GM21390 (cell line): ENCODE data around the gene HHAT.

Experiments
- ATAC-seq: cut with Tn5 transposase; IDR thresholded peaks from one replicate; pipeline ENCODE4 v1.9.1; 2021; ENCODE audit not compliant: unreplicated experiment

HHAT gene

GRCh38 chr1:210437111-210437510, 108.4 kb downstream of the HHAT start:
- ATAC-seq: no peak

GRCh38 chr1:210437781-210438180, 109.1 kb downstream of the HHAT start:
- ATAC-seq: no peak

- no peak for ATAC-seq
Observed at GRCh38 chr1:210438928-210439841, 110.5 kb downstream of the HHAT start.

GRCh38 chr1:210440081-210440480, 111.4 kb downstream of the HHAT start:
- no peak for ATAC-seq

- ATAC-seq: no peak
Observed at GRCh38 chr1:210441028-210441427, 112.3 kb downstream of the HHAT start.

DNA sequence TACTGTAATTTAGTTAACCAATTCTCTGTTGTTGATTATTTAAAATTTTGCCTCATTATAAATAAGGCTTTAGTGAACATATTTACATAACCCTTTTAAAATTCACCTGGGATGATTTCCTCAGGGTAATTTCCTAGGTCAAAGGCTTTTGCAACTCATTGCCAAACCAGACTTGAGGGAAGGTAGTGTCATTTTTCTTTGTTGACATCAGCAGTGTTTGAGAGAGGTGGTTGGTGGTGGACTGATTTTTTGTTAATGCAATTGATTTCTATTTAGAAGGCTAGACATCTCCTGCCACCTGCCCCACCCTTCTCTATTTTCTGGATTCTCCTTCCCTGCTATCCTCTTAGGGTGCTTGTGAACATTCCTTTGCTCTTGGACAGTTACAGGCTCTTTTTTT, 116.8 kb downstream of the HHAT start:
- no peak for ATAC-seq

DNA sequence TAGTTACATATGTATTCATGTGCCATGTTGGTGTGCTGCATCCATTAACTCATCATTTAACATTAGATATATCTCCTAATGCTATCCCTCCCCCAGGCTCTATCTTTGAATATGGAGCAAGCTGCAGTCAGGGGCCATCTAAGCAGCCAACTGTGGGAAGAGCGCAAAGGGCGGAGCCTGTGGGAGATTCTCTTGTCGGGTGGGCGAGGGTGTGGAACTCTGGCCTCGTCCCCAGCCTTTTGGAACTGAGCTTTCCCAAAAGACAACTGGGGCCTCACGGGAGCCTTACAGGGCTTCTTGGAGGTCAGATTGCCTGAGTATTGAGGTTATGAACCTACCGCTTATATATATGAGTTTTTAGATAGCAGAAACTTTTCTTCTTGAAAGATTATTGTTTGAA, 117.2 kb downstream of the HHAT start:
- ATAC-seq: no peak

DNA sequence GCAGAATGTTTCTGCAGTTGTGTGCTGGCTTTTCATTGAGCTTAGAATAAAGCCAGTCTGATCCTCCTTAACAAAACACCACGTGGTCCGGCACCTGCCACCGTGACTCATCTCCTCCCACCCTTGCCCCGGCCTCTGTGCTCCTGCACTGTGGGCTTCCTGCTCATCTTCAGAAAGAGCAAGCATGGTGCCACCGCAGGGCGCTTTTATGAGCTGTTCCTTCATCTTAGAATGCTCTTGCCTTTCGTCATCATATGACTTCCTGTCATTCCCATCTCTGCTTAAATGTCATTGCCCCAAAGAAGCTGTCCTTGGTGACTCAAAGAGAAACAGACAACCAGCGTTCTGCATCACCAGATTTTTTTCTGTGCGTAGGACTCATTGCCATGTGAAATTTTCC, 117.8 kb downstream of the HHAT start:
- ATAC-seq: no peak

GRCh38 chr1:210447456-210448057, 118.9 kb downstream of the HHAT start:
- ATAC-seq: no peak

DNA sequence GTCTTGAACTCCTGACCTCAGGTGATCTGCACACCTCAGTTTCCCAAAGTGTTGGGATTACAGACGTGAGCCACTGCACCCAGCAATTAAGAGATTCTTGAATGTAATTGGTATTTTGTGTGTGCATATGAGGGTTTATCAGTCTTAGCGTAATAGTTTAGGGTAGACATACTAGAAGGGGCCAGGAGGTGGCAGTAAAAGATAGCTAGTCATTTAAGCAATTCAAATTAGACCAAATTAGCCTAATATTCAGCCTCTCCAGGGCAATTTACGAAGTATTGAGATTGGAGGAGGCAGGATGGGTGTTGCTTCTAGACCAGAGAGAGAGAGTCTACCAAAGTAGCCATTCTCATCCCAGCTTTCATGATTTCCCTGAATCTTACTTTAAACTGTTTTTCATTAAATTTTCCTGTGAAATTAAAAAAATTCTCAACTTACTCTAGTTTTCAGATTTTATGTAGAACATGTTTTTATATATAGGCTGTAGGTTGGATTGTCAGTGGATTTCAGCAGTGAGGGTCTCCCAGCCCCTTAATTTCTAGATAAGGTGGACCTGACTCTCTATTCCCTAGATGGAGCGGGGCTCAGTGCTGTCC, 119.7 kb downstream of the HHAT start:
- no peak for ATAC-seq

- ATAC-seq: no peak
Observed at GRCh38 chr1:210455840-210456603, 127.3 kb downstream of the HHAT start.

DNA sequence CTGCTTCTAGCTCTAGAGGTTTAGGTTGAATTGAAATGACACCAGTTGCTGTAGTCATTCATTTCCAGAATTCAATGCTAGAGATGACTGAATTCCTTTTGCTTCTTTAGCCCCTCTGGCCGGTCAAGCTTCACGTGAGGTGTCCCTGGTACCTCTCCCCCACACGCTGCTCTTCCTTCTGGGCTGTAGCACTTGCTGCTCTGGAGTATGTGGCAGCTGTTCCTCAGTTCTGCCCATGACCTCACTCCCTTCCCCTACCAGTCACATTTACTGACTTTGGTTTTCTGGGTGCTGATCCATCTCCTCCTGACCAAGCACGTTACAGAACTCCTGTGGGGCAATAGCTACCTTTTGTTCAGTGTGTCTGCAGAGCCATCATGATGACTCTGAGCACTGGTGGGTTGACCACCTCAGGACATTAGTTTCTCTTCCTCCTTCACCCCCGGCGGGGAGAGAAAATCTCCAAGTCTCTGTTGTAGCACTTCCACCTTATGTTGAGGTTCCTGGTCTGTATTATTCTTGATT, 128.1 kb downstream of the HHAT start:
- ATAC-seq: no peak

DNA sequence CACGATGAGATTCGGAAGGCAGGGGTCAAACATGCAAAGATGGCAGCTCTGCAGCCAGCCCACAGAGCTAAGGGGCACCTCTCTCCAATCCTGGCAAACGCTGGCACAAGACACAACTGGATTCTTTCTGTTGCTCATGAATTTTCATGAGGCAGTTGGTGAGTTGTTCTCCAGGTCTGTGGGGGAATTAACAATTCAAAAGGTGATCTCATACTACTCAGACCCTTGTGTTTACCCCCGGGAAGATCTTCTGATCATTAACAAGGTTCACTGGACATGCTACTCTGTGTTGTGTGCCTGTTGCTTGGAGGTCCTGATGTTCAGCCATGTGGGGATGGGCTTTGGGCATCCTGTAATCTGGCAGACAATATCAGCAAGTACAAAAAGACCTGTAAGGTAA, 128.9 kb downstream of the HHAT start:
- ATAC-seq: no peak

DNA sequence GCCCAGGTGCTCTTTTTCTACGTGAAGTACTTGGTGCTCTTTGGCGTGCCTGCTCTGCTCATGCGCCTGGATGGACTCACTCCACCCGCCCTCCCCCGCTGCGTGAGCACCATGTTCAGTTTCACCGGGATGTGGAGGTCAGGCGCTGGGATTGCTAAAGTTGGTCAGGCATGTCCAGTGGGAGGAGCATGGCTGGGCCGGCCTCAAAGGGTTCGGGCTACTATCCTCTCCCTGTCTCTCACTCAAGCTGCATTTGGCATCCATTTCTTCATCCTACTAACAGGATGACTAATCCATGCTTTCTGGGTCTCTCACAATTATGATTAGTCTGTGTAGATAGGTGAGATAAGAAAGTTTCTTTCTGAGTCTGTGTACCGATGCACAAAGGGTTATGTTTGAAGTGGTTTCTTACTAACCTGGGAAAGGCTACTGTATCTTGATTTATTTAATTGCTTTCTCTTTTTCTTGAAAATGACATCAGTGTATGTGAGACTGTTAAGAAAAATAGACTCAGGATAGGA, 135.9 kb downstream of the HHAT start:
- ATAC-seq: peak; percentile 40

DNA sequence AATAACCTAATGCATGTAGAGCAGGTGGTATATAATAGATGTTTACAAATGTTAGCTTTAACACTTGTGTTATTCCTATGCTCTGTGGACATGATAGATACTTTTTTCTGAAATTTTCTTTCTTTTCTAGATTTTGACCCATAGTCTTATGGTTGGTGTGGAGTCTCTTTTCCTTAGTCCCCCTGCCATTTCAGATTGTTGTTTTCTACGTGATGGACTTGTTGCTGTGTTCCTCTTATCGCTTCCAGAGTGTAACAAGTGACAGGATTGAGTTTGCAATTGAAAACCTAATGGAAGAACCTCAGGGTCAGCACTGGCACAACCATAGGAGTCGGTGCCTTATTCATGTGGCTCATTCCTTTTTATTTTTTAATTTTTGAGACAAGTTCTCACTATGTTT, 136.4 kb downstream of the HHAT start:
- ATAC-seq: no peak

DNA sequence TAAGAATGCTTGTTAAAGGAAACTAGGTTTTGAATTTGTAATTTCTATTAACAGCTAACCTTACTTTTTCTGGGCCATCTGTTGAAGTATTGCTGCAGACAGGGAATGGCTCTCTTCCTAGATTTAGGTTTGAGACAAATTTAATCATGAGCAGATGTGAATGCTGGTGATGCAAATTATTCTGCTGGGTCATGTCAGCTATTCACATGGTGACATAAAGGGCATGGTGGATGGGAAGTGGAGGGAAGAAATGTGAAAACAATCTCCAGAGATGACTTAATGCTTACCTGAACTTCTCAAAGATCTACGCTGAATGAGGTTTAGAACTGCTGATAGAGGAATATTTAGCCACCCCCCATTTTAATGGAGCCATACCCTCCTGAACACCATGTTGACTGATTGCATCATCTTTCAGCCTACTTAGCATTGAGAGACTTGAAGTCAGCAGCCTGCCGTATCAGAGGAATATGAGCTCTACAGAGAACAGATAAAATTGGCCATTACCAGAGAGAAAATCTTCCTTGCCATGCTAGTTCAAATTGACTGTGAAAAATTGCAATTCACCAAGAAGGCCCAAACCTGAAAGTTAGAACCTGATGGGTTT, 138.8 kb downstream of the HHAT start:
- ATAC-seq: no peak

DNA sequence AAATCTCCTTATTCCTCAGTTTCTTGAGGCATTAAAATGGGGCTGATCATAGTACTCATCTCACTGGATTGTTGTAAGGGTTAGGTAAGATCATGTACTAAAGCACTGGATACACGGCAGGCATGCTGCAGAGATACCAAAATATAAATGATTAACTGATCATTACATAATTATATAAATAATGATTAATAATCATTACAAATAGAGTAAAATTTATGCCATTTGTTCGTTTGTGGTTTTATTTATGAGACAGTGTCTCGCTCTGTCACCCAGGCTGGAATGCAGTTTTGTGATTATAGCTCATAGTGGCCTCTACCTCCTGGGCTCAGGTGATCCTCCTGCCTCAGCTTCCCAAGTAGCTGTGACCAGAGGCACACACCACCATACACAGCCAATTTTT, 140.7 kb downstream of the HHAT start:
- no peak for ATAC-seq

GRCh38 chr1:210475321-210475720, 146.6 kb downstream of the HHAT start:
- no peak for ATAC-seq

- ATAC-seq: no peak
Observed at GRCh38 chr1:210475806-210476205, 147.1 kb downstream of the HHAT start.

DNA sequence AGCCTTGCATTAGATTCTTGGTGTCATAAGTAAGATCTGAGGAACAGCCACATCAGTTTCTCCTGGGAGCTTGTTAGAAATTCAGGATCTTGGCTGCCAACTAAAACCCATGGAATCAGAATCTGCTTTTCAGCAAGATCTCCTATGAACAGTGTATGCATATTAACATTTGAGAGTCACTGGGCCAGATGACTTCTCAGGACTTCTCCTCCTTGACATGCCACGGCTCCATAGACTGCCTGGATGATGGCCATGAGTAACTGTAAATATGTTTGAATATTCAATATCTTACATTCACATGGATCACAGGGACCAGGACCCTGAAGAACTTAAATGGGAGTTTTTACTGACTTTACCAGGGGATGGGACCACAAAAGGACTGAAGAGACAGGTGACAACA, 148.0 kb downstream of the HHAT start:
- ATAC-seq: no peak
